PFSK-1 (cell line): ENCODE results near the gene ALDH9A1.

ENCODE experiments used
- FOXP2 ChIP-seq: optimal IDR thresholded peaks from 2 replicates; pipeline ENCODE3; 2011; ENCODE audit warnings: borderline replicate concordance, control low read depth, inconsistent platforms; ENCODE audit not compliant: insufficient read depth; ENCODE audit errors: extremely low read length, extremely low read depth
- POLR2AphosphoS5 ChIP-seq: IDR thresholded peaks from 2 replicates; pipeline ENCODE4 v1.6.1; 2012; ENCODE audit warnings: low read depth, mild to moderate bottlenecking, control low read depth, low read length, moderate library complexity
- SIN3A ChIP-seq: IDR thresholded peaks from 2 replicates; pipeline ENCODE4 v1.6.1; 2012; ENCODE audit warnings: mild to moderate bottlenecking, low read length, moderate library complexity, borderline replicate concordance; ENCODE audit not compliant: insufficient read depth
- TAF1 ChIP-seq: IDR thresholded peaks from 2 replicates; pipeline ENCODE4 v1.6.1; 2012; ENCODE audit warnings: low read length, control low read depth, borderline replicate concordance; ENCODE audit not compliant: insufficient read depth
- TF ChIP-seq, protein P1 (sequence below), 2 experiments: IDR thresholded peaks; 2 replicates each; pipeline versions ENCODE4 v1.6.1 to v1.8.0; 2011 to 2012; ENCODE audit warnings: low read depth in 2 of 2, low read length in 2 of 2, control low read depth in 1 of 2, inconsistent platforms in 1 of 2, mild to moderate bottlenecking in 1 of 2, moderate library complexity in 1 of 2; ENCODE audit not compliant: insufficient read depth in 1 of 2

DNA sequence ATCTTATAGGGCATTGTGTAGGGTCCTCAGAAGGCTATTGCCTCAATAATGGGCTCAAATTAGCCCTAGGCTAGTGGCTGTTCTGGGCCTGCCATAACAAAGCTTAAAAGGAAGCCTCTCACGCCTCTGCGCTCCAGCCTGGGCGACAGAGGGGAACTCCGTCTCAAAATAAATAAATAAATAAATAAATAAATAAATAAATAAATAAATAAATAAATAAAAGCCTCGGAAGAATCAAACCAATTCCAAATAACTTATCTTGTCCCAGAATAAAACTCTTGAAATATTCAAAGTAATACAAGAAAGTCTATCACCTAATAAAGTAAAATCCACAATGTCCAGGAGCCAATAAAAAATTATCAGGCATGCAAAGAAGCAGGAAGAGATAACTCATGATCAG, 14.4 kb upstream of the ALDH9A1 start:
- TF ChIP-seq, protein P1, sequence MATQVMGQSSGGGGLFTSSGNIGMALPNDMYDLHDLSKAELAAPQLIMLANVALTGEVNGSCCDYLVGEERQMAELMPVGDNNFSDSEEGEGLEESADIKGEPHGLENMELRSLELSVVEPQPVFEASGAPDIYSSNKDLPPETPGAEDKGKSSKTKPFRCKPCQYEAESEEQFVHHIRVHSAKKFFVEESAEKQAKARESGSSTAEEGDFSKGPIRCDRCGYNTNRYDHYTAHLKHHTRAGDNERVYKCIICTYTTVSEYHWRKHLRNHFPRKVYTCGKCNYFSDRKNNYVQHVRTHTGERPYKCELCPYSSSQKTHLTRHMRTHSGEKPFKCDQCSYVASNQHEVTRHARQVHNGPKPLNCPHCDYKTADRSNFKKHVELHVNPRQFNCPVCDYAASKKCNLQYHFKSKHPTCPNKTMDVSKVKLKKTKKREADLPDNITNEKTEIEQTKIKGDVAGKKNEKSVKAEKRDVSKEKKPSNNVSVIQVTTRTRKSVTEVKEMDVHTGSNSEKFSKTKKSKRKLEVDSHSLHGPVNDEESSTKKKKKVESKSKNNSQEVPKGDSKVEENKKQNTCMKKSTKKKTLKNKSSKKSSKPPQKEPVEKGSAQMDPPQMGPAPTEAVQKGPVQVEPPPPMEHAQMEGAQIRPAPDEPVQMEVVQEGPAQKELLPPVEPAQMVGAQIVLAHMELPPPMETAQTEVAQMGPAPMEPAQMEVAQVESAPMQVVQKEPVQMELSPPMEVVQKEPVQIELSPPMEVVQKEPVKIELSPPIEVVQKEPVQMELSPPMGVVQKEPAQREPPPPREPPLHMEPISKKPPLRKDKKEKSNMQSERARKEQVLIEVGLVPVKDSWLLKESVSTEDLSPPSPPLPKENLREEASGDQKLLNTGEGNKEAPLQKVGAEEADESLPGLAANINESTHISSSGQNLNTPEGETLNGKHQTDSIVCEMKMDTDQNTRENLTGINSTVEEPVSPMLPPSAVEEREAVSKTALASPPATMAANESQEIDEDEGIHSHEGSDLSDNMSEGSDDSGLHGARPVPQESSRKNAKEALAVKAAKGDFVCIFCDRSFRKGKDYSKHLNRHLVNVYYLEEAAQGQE (IDR thresholded peaks at IDR 0.05; ENCODE audit: insufficient read depth in 1 of 2, low read depth in 2 of 2, low read length in 2 of 2): no peak
- no peak for TF ChIP-seq TAF1
- TF ChIP-seq POLR2AphosphoS5: no peak
- no peak for TF ChIP-seq FOXP2
- no peak for TF ChIP-seq SIN3A
